ELF-1 (cell line): ENCODE data around the gene FKBP2.
A peak's percentile ranks its signal among the peaks of the same experiment; 100 is the strongest.

Experiments used
- DNase-seq: peaks from one replicate; pipeline ENCODE4 v3.0.0-alpha.2; 2016; ENCODE audit warnings: low read depth, low spot score

FKBP2 gene

GRCh38 chr11:64284962-64285884 lies 44.3 kb downstream of the FKBP2 start, which contains the start of gene GPR137:
GPR137 (plus strand) TSS chr11:64285848; CDS start chr11:64286525, 677 bp downstream.
- peak; percentile 88 for DNase-seq

- no peak for DNase-seq
Measured at GRCh38 chr11:64285885-64286800, 45.2 kb downstream of the FKBP2 start.

- no peak for DNase-seq
Measured at GRCh38 chr11:64286801-64287159, 45.9 kb downstream of the FKBP2 start.

GRCh38 chr11:64287676-64288352 lies 46.9 kb downstream of the FKBP2 start:
- DNase-seq: no peak

- DNase-seq: no peak
Measured at GRCh38 chr11:64288353-64288750, 47.5 kb downstream of the FKBP2 start.

GRCh38 chr11:64289002-64289564 lies 48.2 kb downstream of the FKBP2 start:
- no peak for DNase-seq

GRCh38 chr11:64290352-64291261 lies 49.7 kb downstream of the FKBP2 start:
- DNase-seq: no peak

GRCh38 chr11:64291262-64291751 lies 50.4 kb downstream of the FKBP2 start, which contains the start of gene KCNK4:
KCNK4 (plus strand) TSS chr11:64291302; CDS start chr11:64293019, 1,717 bp downstream.
- no peak for DNase-seq

- DNase-seq: no peak
Measured at GRCh38 chr11:64291752-64292459, 51.0 kb downstream of the FKBP2 start.

GRCh38 chr11:64292460-64293254 lies 51.8 kb downstream of the FKBP2 start:
- DNase-seq: no peak
